Uterus (tissue), 4 donors: ENCODE measurements around the gene CR2. TPM values are rescaled to one million over a fixed set of nuclear protein-coding genes. Genes with fewer than 3 reads are reported as not detected.
A peak's percentile ranks its signal among the peaks of the same experiment; 100 is the strongest.

Experiments
- DNase-seq, 2 donors: peaks; one replicate each; pipeline ENCODE4 v3.0.0-alpha.2; 2019 to 2020
- H3K27ac ChIP-seq, 2 donors: fragments of 200-600 bp; sonication (generic); 1 replicate in 1 of 2; 2 replicates in 1 of 2; pipeline ENCODE4 v1.5.1; 2016 to 2018
- H3K27me3 ChIP-seq, 2 donors: fragments of 200-600 bp; sonication (generic); one replicate each; pipeline ENCODE4 v1.5.1; 2018 to 2019; ENCODE audit warnings: control low read depth in 1 of 2
- H3K36me3 ChIP-seq, 2 donors: fragments of 200-600 bp; sonication (generic); one replicate each; pipeline ENCODE4 v1.5.1; 2019; ENCODE audit warnings: control low read depth in 1 of 2
- H3K4me1 ChIP-seq, 2 donors: fragments of 200-600 bp; sonication (generic); one replicate each; pipeline ENCODE4 v1.5.1; 2018 to 2019; ENCODE audit warnings: control low read depth in 1 of 2
- H3K4me3 ChIP-seq, 2 donors: fragments of 200-600 bp; sonication (generic); 1 replicate in 1 of 2; 2 replicates in 1 of 2; pipeline ENCODE4 v1.5.1; 2018 to 2019; ENCODE audit warnings: mild to moderate bottlenecking in 1 of 2
- H3K9me3 ChIP-seq, 2 donors: fragments of 200-600 bp; sonication (generic); one replicate each; pipeline ENCODE4 v1.5.1; 2019; ENCODE audit warnings: control low read depth in 1 of 2
- CTCF ChIP-seq, 4 experiments: fragments of 200-600 bp in 2 of 4; fragments of 450-650 bp in 2 of 4; sonication (generic) in 2 of 4; IDR thresholded peaks; one replicate each; pipeline ENCODE4 v1.5.1; 2016 to 2019; ENCODE audit warnings: antibody characterized with exemption in 4 of 4, mild to moderate bottlenecking in 2 of 4, moderate library complexity in 1 of 4
- POLR2A ChIP-seq, 2 donors: fragments of 450-650 bp; IDR thresholded peaks; one replicate each; pipeline ENCODE4 v1.6.1; 2016; ENCODE audit warnings: antibody characterized with exemption in 2 of 2, mild to moderate bottlenecking in 1 of 2, moderate library complexity in 1 of 2
- intact Hi-C: fragments of 100-400 bp; cut with DNase I; formaldehyde crosslinking; loops from one replicate; pipeline ENCODE4 v1.15.1; 2023; ENCODE audit warnings: low total_unique reads
- total RNA-seq, 4 donors: library from RNA; depleted of rRNA in 3 of 4; stranded (reverse); fragments of >200 nt in 3 of 4; gene quantifications; one replicate each; pipeline versions ENCODE4 v1.1.0 to v1.2.4, GENCODE V29; 2014 to 2023
- donor health status: DM: yes; HTN: yes; CAD: no.

CR2 gene
- under 1 TPM in 1 of 4 donors, not detected in 3; 0.28 TPM for total RNA-seq

GRCh38 chr1:207454046-207454964 lies at the start of gene CR2:
Gene CR2 (plus strand): TSS chr1:207454328. CDS start chr1:207454419, 91 bp downstream.
- Histone ChIP-seq H3K9me3 (no peaks in the 10 kb centered on the region), H3K4me1 (peaks cover 0 to 8% of the 10 kb centered on the region in 2 donors), H3K36me3 (no peaks in the 10 kb centered on the region), H3K27me3 (peaks cover 0 to 5% of the 10 kb centered on the region in 2 donors), H3K4me3 (peak within 1 kb of the TSS; percentile 22 to 23), H3K27ac (no peak within 1 kb of the TSS)
- DNase-seq = peak in 1 of 2 donors; percentile 13
- no peak for TF ChIP-seq CTCF (IDR thresholded peaks at IDR 0.05)
- TF ChIP-seq POLR2A (IDR thresholded peaks at IDR 0.05) = no peak
- intact Hi-C loops = no loop called here

- intact Hi-C loops = no loop called here
- no peaks in the 10 kb centered on the region for H3K4me1 ChIP-seq
- no peak overlapping the region for H3K4me3 ChIP-seq
- TF ChIP-seq POLR2A (IDR thresholded peaks at IDR 0.05) = no peak
- peak; percentile 52 to 71 (median 70) for TF ChIP-seq CTCF (IDR thresholded peaks at IDR 0.05)
- no peak overlapping the region for H3K27ac ChIP-seq
- H3K9me3 ChIP-seq = no peaks in the 10 kb centered on the region
- H3K27me3 ChIP-seq = no peaks in the 10 kb centered on the region
- H3K36me3 ChIP-seq = no peaks in the 10 kb centered on the region
- no peak for DNase-seq
Measured at GRCh38 chr1:207404849-207405525, 49.1 kb upstream of the CR2 start.

- Histone ChIP-seq H3K27me3 (no peaks in the 10 kb centered on the region), H3K27ac (no peak overlapping the region), H3K4me3 (no peak overlapping the region), H3K9me3 (no peaks in the 10 kb centered on the region), H3K36me3 (no peaks in the 10 kb centered on the region), H3K4me1 (no peaks in the 10 kb centered on the region)
- intact Hi-C loops = no loop called here
- TF ChIP-seq CTCF (IDR thresholded peaks at IDR 0.05) (no peak), POLR2A (IDR thresholded peaks at IDR 0.05) (no peak)
- no peak for DNase-seq
Measured at GRCh38 chr1:207405814-207406213, 48.3 kb upstream of the CR2 start.

GRCh38 chr1:207407655-207408260 lies 46.4 kb upstream of the CR2 start:
- H3K36me3 ChIP-seq = no peaks in the 10 kb centered on the region
- no peaks in the 10 kb centered on the region for H3K9me3 ChIP-seq
- H3K4me1 ChIP-seq = no peaks in the 10 kb centered on the region
- intact Hi-C loops = no loop called here
- H3K4me3 ChIP-seq = no peak overlapping the region
- H3K27ac ChIP-seq = no peak overlapping the region
- no peak for DNase-seq
- no peak for TF ChIP-seq CTCF (IDR thresholded peaks at IDR 0.05)
- H3K27me3 ChIP-seq = no peaks in the 10 kb centered on the region
